GM06990 (cell line): ENCODE results near the gene TBCK.

ENCODE experiments used
- DNase-seq: peaks from one replicate; pipeline ENCODE4 v3.0.0-alpha.2; 2011; ENCODE audit not compliant: insufficient read length; ENCODE audit errors: extremely low read depth
- H3K27me3 ChIP-seq: replicated peaks from 2 replicates; pipeline ENCODE4 v1.6.0; 2011; ENCODE audit warnings: low read length; ENCODE audit not compliant: control insufficient read depth, insufficient read depth
- H3K36me3 ChIP-seq: 2 replicates; pipeline ENCODE4 v1.5.1; 2011; ENCODE audit warnings: low read length; ENCODE audit not compliant: control insufficient read depth, insufficient read depth
- H3K4me3 ChIP-seq: replicated peaks from 2 replicates; pipeline ENCODE4 v1.5.1; 2011; ENCODE audit warnings: low read depth, mild to moderate bottlenecking, control low read depth, low read length
- CTCF ChIP-seq: IDR thresholded peaks from 2 replicates; pipeline ENCODE4 v1.5.1; 2011; ENCODE audit warnings: low read length, control low read depth, mild to moderate bottlenecking, inconsistent platforms; ENCODE audit not compliant: insufficient read depth, poor library complexity, severe bottlenecking

Gene TBCK

DNA sequence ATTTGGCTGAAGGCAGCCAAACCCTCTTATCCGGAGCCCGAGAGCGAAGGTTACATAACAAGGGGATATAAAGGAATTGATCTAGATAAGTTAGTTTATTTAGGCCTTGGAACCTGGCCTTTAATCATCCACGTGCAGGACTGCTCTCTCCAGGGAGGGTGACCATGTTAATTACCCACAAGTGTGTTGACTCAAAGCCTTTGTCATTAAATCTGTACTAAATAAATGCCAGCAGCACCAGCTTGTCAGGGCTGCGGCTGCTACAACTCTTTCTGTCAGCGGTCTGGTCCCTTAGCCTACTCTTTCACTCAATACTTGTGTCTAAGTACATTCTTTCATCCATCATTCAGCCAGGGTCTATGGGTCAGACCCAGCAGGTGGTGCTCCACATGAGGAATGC, 206.1 kb downstream of the TBCK start:
- Histone ChIP-seq H3K27me3 (no peaks in the 10 kb centered on the region), H3K36me3 (no peaks in the 10 kb centered on the region; the same call in 1 of the 2 replicates), H3K4me3 (no peak overlapping the region)
- no peak for TF ChIP-seq CTCF
- no peak for DNase-seq

DNA sequence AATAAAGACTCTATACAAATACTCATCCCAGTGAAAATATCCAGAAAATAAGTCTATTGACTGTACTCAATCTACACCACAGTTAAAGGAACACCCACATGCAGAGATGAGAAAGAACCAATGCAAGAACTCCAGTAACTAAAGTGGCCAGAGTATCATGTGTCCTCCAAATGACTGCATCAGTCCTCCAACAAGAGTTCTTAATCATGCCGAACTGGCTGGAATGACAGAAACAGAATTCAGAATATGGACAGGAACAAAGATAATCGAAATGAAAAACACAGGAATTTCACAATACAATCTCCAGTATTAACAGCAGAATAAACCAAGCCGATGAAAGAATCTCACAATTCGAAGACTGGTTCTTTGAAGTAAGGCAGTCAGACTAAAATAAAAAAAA, 210.3 kb downstream of the TBCK start:
- Histone ChIP-seq H3K36me3 (no peaks in the 10 kb centered on the region), H3K4me3 (no peak overlapping the region), H3K27me3 (no peaks in the 10 kb centered on the region)
- no peak for DNase-seq
- TF ChIP-seq CTCF: no peak

GRCh38 chr4:106104276-106104675, 211.7 kb downstream of the TBCK start:
- no peaks in the 10 kb centered on the region for H3K36me3 ChIP-seq
- H3K27me3 ChIP-seq: no peaks in the 10 kb centered on the region
- TF ChIP-seq CTCF: no peak
- no peak for DNase-seq
- no peak overlapping the region for H3K4me3 ChIP-seq

DNA sequence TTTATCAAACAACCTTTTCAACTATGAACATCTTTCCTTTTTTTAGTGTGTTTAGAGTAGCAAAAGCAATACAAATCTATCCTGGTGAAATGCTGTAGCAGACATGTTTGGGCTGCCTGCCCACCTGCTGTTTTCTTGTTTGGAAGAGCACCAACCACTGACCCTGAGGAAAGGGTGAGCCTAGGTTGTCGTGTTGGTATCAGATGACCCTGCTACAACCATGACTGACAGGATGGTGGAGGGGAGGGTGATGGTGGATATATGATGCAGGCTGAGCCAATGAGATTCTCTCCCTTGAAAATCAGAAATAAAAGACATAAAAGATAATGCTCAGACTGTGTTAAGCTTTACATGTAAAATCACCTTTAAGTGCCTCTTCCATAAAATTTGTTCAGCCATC, 219.6 kb downstream of the TBCK start:
- Histone ChIP-seq H3K36me3 (no peaks in the 10 kb centered on the region), H3K27me3 (no peaks in the 10 kb centered on the region), H3K4me3 (no peak overlapping the region)
- no peak for DNase-seq
- no peak for TF ChIP-seq CTCF

GRCh38 chr4:106095408-106095807, 220.6 kb downstream of the TBCK start:
- no peak for DNase-seq
- Histone ChIP-seq H3K4me3 (no peak overlapping the region), H3K27me3 (no peaks in the 10 kb centered on the region), H3K36me3 (no peaks in the 10 kb centered on the region; the same call in 1 of the 2 replicates)
- no peak for TF ChIP-seq CTCF

DNA sequence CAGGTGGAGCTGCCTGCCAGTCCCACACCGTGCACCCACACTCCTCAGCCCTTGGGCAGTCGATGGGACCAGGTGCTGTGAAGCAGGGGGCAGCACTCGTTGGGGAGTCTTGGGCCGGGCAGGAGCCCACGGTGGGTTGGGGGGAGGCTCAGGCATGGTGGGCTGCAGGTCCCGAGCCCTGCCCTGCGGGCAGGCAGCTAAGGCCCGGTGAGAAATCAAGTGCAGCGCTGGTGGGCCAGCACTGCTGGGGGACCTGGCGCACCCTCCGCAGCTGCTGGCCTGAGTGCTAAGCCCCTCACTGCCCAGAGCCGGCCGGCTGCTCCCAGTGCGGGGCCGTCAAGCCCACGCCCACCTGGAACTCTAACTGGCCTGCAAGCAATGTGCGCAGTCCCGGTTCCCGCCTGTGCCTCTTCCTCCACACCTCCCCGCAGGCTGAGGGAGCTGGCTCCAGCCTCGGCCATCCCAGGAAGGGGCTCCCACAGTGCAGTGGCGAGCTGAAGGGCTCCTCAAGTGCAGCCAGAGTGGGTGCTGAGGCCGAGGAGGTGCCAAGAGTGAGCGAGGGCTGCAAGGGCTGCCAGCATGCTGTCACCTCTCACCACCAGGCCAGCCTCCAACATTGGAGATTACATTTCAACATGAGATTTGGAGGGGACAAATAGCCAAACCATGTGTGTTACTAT, 223.5 kb downstream of the TBCK start:
- no peaks in the 10 kb centered on the region for H3K27me3 ChIP-seq
- no peak for TF ChIP-seq CTCF
- no peak for DNase-seq
- no peaks in the 10 kb centered on the region; the same call in 1 of the 2 replicates for H3K36me3 ChIP-seq
- no peak overlapping the region for H3K4me3 ChIP-seq
